ENCODE data around the gene ICAM2.
"Not testable (repeated sequence)": the region's sequence is repeated elsewhere in the genome, so short reads cannot be mapped to it uniquely, and the experiment has no call there.

ICAM2 gene

GRCh38 chr17:63996430-63997182, 23.8 kb downstream of the ICAM2 start:
- no peak for DNase-seq

GRCh38 chr17:63995626-63996025, 24.8 kb downstream of the ICAM2 start:
- DNase-seq: no peak

- no peak for DNase-seq
Measured at GRCh38 chr17:63993368-63993985, 27.0 kb downstream of the ICAM2 start.

- no peak for DNase-seq
Measured at GRCh38 chr17:63991611-63992010, 28.8 kb downstream of the ICAM2 start.

GRCh38 chr17:63989622-63990345, 30.6 kb downstream of the ICAM2 start:
- DNase-seq: no peak

- no peak for DNase-seq
Measured at GRCh38 chr17:63988741-63989621, 31.5 kb downstream of the ICAM2 start.

- DNase-seq: no peak
Measured at GRCh38 chr17:63988127-63988478, 32.3 kb downstream of the ICAM2 start.

- DNase-seq: no peak
Measured at GRCh38 chr17:63987221-63988126, 33.0 kb downstream of the ICAM2 start.

GRCh38 chr17:63986821-63987220, 33.6 kb downstream of the ICAM2 start:
- no peak for DNase-seq

- DNase-seq: no peak
Measured at GRCh38 chr17:63985387-63986140, 34.9 kb downstream of the ICAM2 start.

- DNase-seq: no peak
Measured at GRCh38 chr17:63984651-63985386, 35.6 kb downstream of the ICAM2 start.

GRCh38 chr17:63984236-63984635, 36.2 kb downstream of the ICAM2 start:
- DNase-seq: no peak

GRCh38 chr17:63983320-63983719, 37.1 kb downstream of the ICAM2 start:
- no peak for DNase-seq

- not testable (repeated sequence) for DNase-seq
Measured at GRCh38 chr17:63982641-63983040, 37.8 kb downstream of the ICAM2 start.

- DNase-seq: no peak
Measured at GRCh38 chr17:63978272-63979200, 41.9 kb downstream of the ICAM2 start.

- no peak for DNase-seq
Measured at GRCh38 chr17:63976702-63977101, 43.7 kb downstream of the ICAM2 start.

- DNase-seq: no peak
Measured at GRCh38 chr17:63975541-63976092, 44.8 kb downstream of the ICAM2 start.

GRCh38 chr17:63974594-63975192, 45.7 kb downstream of the ICAM2 start:
- DNase-seq: no peak
